ENCODE results near the gene GSTP1.

- TF ChIP-seq CTCF (IDR thresholded peaks at IDR 0.05) (no peak), POLR2A (IDR thresholded peaks at IDR 0.05) (no peak)
Measured at GRCh38 chr11:67607507-67607906, 23.9 kb downstream of the GSTP1 start.

All from testis (tissue), 2 donors.